Panc1 (cell line): ENCODE data around the gene CR2. TPM values are rescaled to one million over a fixed set of nuclear protein-coding genes. Genes with fewer than 3 reads are reported as not detected.
"Not testable (repeated sequence)": the region's sequence is repeated elsewhere in the genome, so short reads cannot be mapped to it uniquely, and the experiment has no call there.

ENCODE experiments used
- ATAC-seq: fragments of 200-7000 bp; cut with Tn5 transposase; 2 replicates; pipeline ENCODE4 v1.9.1; 2020; ENCODE audit warnings: mild to moderate bottlenecking, moderate library complexity
- BruUV-seq: library from RNA; stranded (reverse); fragments of 400-500 nt; replicated peaks from 2 replicates; lab custom pipeline; 2021; lab: Mats Ljungman, UMichigan
- CTCF ChIA-PET: fragments of 300-600 bp; sonication (Branson Sonifier 250); formaldehyde crosslinking; loops from one replicate; lab custom pipeline; 2022; ENCODE audit warnings: antibody characterized with exemption; lab: Charles Lee
- POLR2A ChIA-PET: fragments of 300-600 bp; sonication (Branson Sonifier 250); formaldehyde crosslinking; loops from one replicate; lab custom pipeline; 2022; ENCODE audit warnings: antibody characterized with exemption; lab: Charles Lee
- DNase-seq: peaks from one replicate; pipeline ENCODE4 v3.0.0-alpha.2; 2010; ENCODE audit warnings: low read depth, low spot score
- H3K27ac ChIP-seq: 2 replicates; pipeline ENCODE4 v1.5.1; 2011; ENCODE audit warnings: mild to moderate bottlenecking, low read length, inconsistent platforms
- H3K27me3 ChIP-seq: fragments of 200-500 bp; sonication (Bioruptor generic); 2 replicates; pipeline ENCODE4 v1.6.0; 2014; ENCODE audit warnings: low read length, inconsistent platforms; ENCODE audit not compliant: control insufficient read depth, insufficient read depth
- H3K36me3 ChIP-seq: fragments of 200-500 bp; sonication (Bioruptor generic); 2 replicates; pipeline ENCODE4 v1.5.1; 2014; ENCODE audit warnings: inconsistent platforms, mild to moderate bottlenecking, low read length, moderate library complexity; ENCODE audit not compliant: control insufficient read depth, insufficient read depth
- H3K4me1 ChIP-seq: 2 replicates; pipeline ENCODE4 v1.5.1; 2011; ENCODE audit warnings: inconsistent platforms, mild to moderate bottlenecking, low read length, moderate library complexity; ENCODE audit not compliant: control insufficient read depth, insufficient read depth
- H3K4me3 ChIP-seq, 2 experiments: 2 replicates each; pipeline ENCODE4 v1.5.1; 2011 to 2012; ENCODE audit warnings: low read depth in 2 of 2, low read length in 2 of 2, mild to moderate bottlenecking in 2 of 2, inconsistent platforms in 1 of 2, moderate library complexity in 1 of 2
- H3K9me3 ChIP-seq: fragments of 200-500 bp; sonication (Bioruptor generic); 2 replicates; pipeline ENCODE4 v1.5.1; 2014; ENCODE audit warnings: low read depth, mild to moderate bottlenecking, inconsistent platforms, low read length, moderate library complexity; ENCODE audit not compliant: control insufficient read depth, insufficient read depth
- in situ Hi-C: cut with HindIII; loops from 2 replicates; pipeline ENCODE4 v1.10.0; 2016; ENCODE audit warnings: low sequenced_read_pairs, low pct_unique_long_range_greater_than_20kb
- intact Hi-C: fragments of 100-400 bp; cut with micrococcal nuclease; formaldehyde crosslinking; loops from one replicate; pipeline ENCODE4 v1.10.0; 2022; ENCODE audit not compliant: unreplicated experiment
- total RNA-seq: library from RNA; stranded (reverse); gene quantifications from one replicate; pipeline ENCODE4 v1.2.1, GENCODE V29; 2021; ENCODE audit not compliant: unreplicated experiment

Gene CR2
- total RNA-seq, 1 experiment from 2014 or later, result 0.08 TPM

- ATAC-seq, H3K27me3 ChIP-seq, H3K4me3 ChIP-seq, in situ Hi-C loops, intact Hi-C loops, H3K4me1 ChIP-seq, DNase-seq, H3K9me3 ChIP-seq, H3K27ac ChIP-seq, H3K36me3 ChIP-seq, POLR2A ChIA-PET, BruUV-seq: not testable (repeated sequence)
- CTCF ChIA-PET, result interaction anchor here (0.6 kb wide), 1 partner anchor 21 kb away, joined by 3 read pairs; no protein-coding TSS in a partner anchor
These were observed 66.5 kb downstream of the CR2 start for GRCh38 chr1:207520400-207521345.

GRCh38 chr1:207525239-207525638 is 71.1 kb downstream of the CR2 start:
- POLR2A ChIA-PET, intact Hi-C loops, H3K9me3 ChIP-seq, DNase-seq, H3K36me3 ChIP-seq, H3K27me3 ChIP-seq, CTCF ChIA-PET, H3K27ac ChIP-seq, H3K4me1 ChIP-seq, ATAC-seq, H3K4me3 ChIP-seq, BruUV-seq, in situ Hi-C loops: not testable (repeated sequence)

- peak; percentile 80 for ATAC-seq
- H3K27ac ChIP-seq, H3K4me3 ChIP-seq, intact Hi-C loops, POLR2A ChIA-PET, H3K4me1 ChIP-seq, DNase-seq, CTCF ChIA-PET, H3K9me3 ChIP-seq, BruUV-seq, in situ Hi-C loops, H3K27me3 ChIP-seq, H3K36me3 ChIP-seq: not testable (repeated sequence)
These were observed 74.3 kb downstream of the CR2 start for GRCh38 chr1:207528401-207528800.

- H3K4me1 ChIP-seq, BruUV-seq, in situ Hi-C loops, H3K9me3 ChIP-seq, intact Hi-C loops, POLR2A ChIA-PET, CTCF ChIA-PET, ATAC-seq, H3K36me3 ChIP-seq, H3K27ac ChIP-seq, DNase-seq, H3K4me3 ChIP-seq, H3K27me3 ChIP-seq: not testable (repeated sequence)
These were observed 82.1 kb downstream of the CR2 start for GRCh38 chr1:207536263-207536662.

Other genes starting within 250 kb of the CR2 start
- gene CD55, start 132.7 kb upstream of the CR2 start, total RNA-seq, result 12.1 TPM
- not detected for gene CR1, start 41.8 kb downstream of the CR2 start, total RNA-seq
- not detected for gene CR1L, start 190.8 kb downstream of the CR2 start, total RNA-seq